H1 (cell line): ENCODE results near the gene ZMIZ1. TPM values are rescaled to one million over a fixed set of nuclear protein-coding genes. Genes with fewer than 3 reads are reported as not detected.
A peak's percentile ranks its signal among the peaks of the same experiment; 100 is the strongest.

ENCODE experiments used
- BACH1 ChIP-seq: IDR thresholded peaks from 2 replicates; pipeline ENCODE4 v1.6.1; 2012; ENCODE audit warnings: low read length, improper control_type of control experiment
- BCL11A ChIP-seq, 2 experiments: IDR thresholded peaks; one replicate each; pipeline ENCODE4 v1.6.1; 2011; ENCODE audit warnings: low read depth in 2 of 2, low read length in 2 of 2, mild to moderate bottlenecking in 2 of 2
- BRCA1 ChIP-seq: IDR thresholded peaks from 2 replicates; pipeline ENCODE4 v1.6.1; 2012; ENCODE audit warnings: low read depth, low read length, improper control_type of control experiment
- CEBPB ChIP-seq: IDR thresholded peaks from 2 replicates; pipeline ENCODE4 v1.6.1; 2012; ENCODE audit warnings: low read depth, low read length
- EZH2 ChIP-seq: fragments of 200-600 bp; sonication (generic); IDR thresholded peaks from 2 replicates; pipeline ENCODE4 v1.7.1; 2012; ENCODE audit warnings: low read depth, mild to moderate bottlenecking, moderate library complexity, low read length, inconsistent platforms; ENCODE audit not compliant: severe bottlenecking
- GABPA ChIP-seq: IDR thresholded peaks from 2 replicates; pipeline ENCODE4 v1.6.1; 2011; ENCODE audit warnings: mild to moderate bottlenecking, low read length, moderate library complexity, borderline replicate concordance; ENCODE audit not compliant: insufficient read depth
- HDAC2 ChIP-seq, 2 experiments: fragments of 300-600 bp in 1 of 2; sonication (generic) in 1 of 2; IDR thresholded peaks; 2 replicates each; pipeline ENCODE4 v1.6.1; 2011 to 2012; ENCODE audit warnings: low read depth in 2 of 2, low read length in 2 of 2, mild to moderate bottlenecking in 2 of 2, moderate library complexity in 2 of 2, borderline replicate concordance in 1 of 2, inconsistent platforms in 1 of 2
- HDAC6 ChIP-seq: IDR thresholded peaks from one replicate; pipeline ENCODE4 v1.7.1; 2012; ENCODE audit warnings: low read depth, mild to moderate bottlenecking, inconsistent platforms, low read length, moderate library complexity
- JUND ChIP-seq: IDR thresholded peaks from 2 replicates; pipeline ENCODE4 v1.6.1; 2011; ENCODE audit warnings: mild to moderate bottlenecking, improper control_type of control experiment, low read length
- KDM5A ChIP-seq: fragments of 200-600 bp; IDR thresholded peaks from 2 replicates; pipeline ENCODE4 v1.7.1; 2012; ENCODE audit warnings: mild to moderate bottlenecking, low read length, inconsistent platforms, mixed read lengths
- POLR2A ChIP-seq, 2 experiments: IDR thresholded peaks; 1 replicate in 1 of 2; 2 replicates in 1 of 2; pipeline ENCODE4 v1.6.1; 2011; ENCODE audit warnings: low read depth in 2 of 2, low read length in 2 of 2, mild to moderate bottlenecking in 2 of 2; ENCODE audit errors: control extremely low read depth in 1 of 2
- POLR2AphosphoS5 ChIP-seq: IDR thresholded peaks from 2 replicates; pipeline ENCODE4 v1.6.1; 2011; ENCODE audit warnings: low read depth, low read length
- POU5F1 ChIP-seq: IDR thresholded peaks from 2 replicates; pipeline ENCODE4 v1.6.1; 2011; ENCODE audit warnings: low read depth, mild to moderate bottlenecking, low read length, moderate library complexity
- RAD21 ChIP-seq, 2 experiments: IDR thresholded peaks in 1 of 2; conservative IDR thresholded peaks in 1 of 2; 2 replicates each; pipeline ENCODE4 v1.6.1; 2011; ENCODE audit warnings: low read depth in 2 of 2, low read length in 2 of 2, improper control_type of control experiment in 1 of 2, inconsistent platforms in 1 of 2, mild to moderate bottlenecking in 1 of 2, moderate library complexity in 1 of 2
- RFX5 ChIP-seq: IDR thresholded peaks from 2 replicates; pipeline ENCODE4 v1.6.1; 2011; ENCODE audit warnings: low read depth, low read length, improper control_type of control experiment, borderline replicate concordance
- RXRA ChIP-seq: IDR thresholded peaks from 2 replicates; pipeline ENCODE4 v1.6.1; 2011; ENCODE audit warnings: low read depth, mild to moderate bottlenecking, low read length, moderate library complexity; ENCODE audit not compliant: insufficient read depth
- SIX5 ChIP-seq: IDR thresholded peaks from 2 replicates; pipeline ENCODE4 v1.6.1; 2011; ENCODE audit warnings: mild to moderate bottlenecking, low read depth, low read length
- SP1 ChIP-seq: IDR thresholded peaks from 2 replicates; pipeline ENCODE4 v1.6.1; 2011; ENCODE audit warnings: low read depth, low read length
- SP2 ChIP-seq: IDR thresholded peaks from 2 replicates; pipeline ENCODE4 v1.6.1; 2012; ENCODE audit warnings: mild to moderate bottlenecking, low read length, inconsistent platforms
- SP4 ChIP-seq: IDR thresholded peaks from 2 replicates; pipeline ENCODE4 v1.6.1; 2012; ENCODE audit warnings: low read length, inconsistent platforms
- SUZ12 ChIP-seq: fragments of 200-600 bp; sonication (generic); IDR thresholded peaks from 2 replicates; pipeline ENCODE4 v1.6.1; 2012; ENCODE audit warnings: mild to moderate bottlenecking, inconsistent platforms, low read length, moderate library complexity, mixed read lengths
- TBP ChIP-seq: IDR thresholded peaks from 2 replicates; pipeline ENCODE4 v1.6.1; 2011; ENCODE audit warnings: low read depth, low read length, improper control_type of control experiment
- TCF12 ChIP-seq: IDR thresholded peaks from 2 replicates; pipeline ENCODE4 v1.6.1; 2011; ENCODE audit warnings: low read depth, mild to moderate bottlenecking, low read length
- TEAD4 ChIP-seq: IDR thresholded peaks from 2 replicates; pipeline ENCODE4 v1.6.1; 2012; ENCODE audit warnings: low read depth, low read length, inconsistent platforms, mixed read lengths
- polyA plus RNA-seq, 7 experiments: library from polyadenylated mRNA; depleted of rRNA in 3 of 7; stranded (reverse) in 5 of 7; unstranded in 2 of 7; fragments of >200 nt in 5 of 7; fragments of 200-250 nt in 2 of 7; gene quantifications; 1 replicate in 5 of 7; 2 replicates in 1 of 7; 4 replicates in 1 of 7; pipeline versions ENCODE4 v1.2.1 to v1.2.3, GENCODE V29; 2011 to 2013; ENCODE audit warnings: missing spikeins in 2 of 7, mixed read lengths in 2 of 7
- total RNA-seq: library from RNA; stranded (reverse); fragmentation: NEBNext Ultra II Directional; extraction: Animal tissue kit (Norgen Biotek cat#: 25700); gene quantifications from 2 replicates; pipeline ENCODE4 v1.2.1, GENCODE V29; 2021
- TF ChIP-seq, protein P1 (sequence below): IDR thresholded peaks from 2 replicates; pipeline ENCODE4 v1.6.1; 2011; ENCODE audit warnings: low read length, improper control_type of control experiment

ZMIZ1 gene
- total and polyA plus RNA-seq, 2 of the 8 experiments (the other 6 are each of a cell fraction or from before 2014, with no cell fraction given) = 8.1 to 28.0 TPM

DNA sequence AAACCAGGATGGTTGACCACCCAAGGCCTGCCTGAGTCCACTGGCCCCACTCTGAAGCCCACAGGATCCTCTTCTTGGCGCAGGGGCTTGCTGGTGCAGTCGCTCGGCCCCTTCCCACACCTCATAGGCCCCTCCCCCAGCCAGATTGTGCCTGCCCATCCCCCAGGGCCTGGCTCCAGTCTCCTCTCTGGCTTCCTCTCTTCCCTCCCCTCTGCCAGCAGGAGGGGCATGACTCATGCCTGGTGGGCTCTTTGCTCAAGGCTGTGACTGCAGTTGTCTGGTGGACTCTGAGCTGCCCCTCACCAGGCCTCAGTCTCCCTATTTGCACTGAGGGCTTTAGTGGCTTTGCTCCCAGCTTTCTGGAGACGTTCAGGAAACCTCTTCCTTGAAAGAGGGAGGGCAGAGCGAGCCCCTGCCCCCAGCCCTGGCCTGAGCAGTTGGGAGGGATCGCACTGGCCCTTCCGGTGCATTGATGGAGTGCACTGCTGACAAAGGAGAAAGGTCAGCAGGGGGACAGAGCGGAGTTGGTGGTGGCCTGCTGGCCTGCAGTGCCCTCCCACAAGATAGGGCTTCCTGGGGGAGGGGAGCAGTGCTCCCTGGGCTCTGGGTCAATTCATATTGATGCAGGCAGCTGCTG, 60.7 kb downstream of the ZMIZ1 start (continued):
- no peak for TF ChIP-seq SP2
- TF ChIP-seq RFX5 = no peak
- TF ChIP-seq SP1 = peak; percentile 56; the same call in 1 of the 2 replicates
- no peak for TF ChIP-seq POU5F1
- TF ChIP-seq TCF12 = peak; percentile 73; the same call in 1 of the 2 replicates
- TF ChIP-seq BACH1 = no peak
- no peak for TF ChIP-seq BRCA1
- TF ChIP-seq SIX5 = no peak
- peak; percentile 68; the same call in 1 of the 2 replicates for TF ChIP-seq RXRA
- 0 out of 4 replicates have a peak, but pooled peaks of 1 of the 2 experiments have one; percentile 15 for TF ChIP-seq HDAC2 (IDR thresholded peaks at IDR 0.05; ENCODE audit: borderline replicate concordance in 1 of 2, low read depth in 2 of 2, low read length in 2 of 2)
- TF ChIP-seq CEBPB = no peak
- no peak for TF ChIP-seq SUZ12
- TF ChIP-seq POLR2A (IDR thresholded peaks at IDR 0.05; ENCODE audit: control extremely low read depth in 1 of 2, low read depth in 2 of 2, low read length in 2 of 2) = no peak
- no peak for TF ChIP-seq EZH2
- peak; percentile 16 to 42; a peak in 3 of 4 replicates for TF ChIP-seq RAD21 (IDR thresholded peaks at IDR 0.05 in 1 of 2, conservative IDR thresholded peaks at IDR 0.05 in 1 of 2; ENCODE audit: low read depth in 2 of 2, low read length in 2 of 2)
- TF ChIP-seq TBP = no peak
- no peak; the same call in 1 of the 2 replicates for TF ChIP-seq POLR2AphosphoS5
- peak; percentile 98 for TF ChIP-seq JUND
- TF ChIP-seq, protein P1, sequence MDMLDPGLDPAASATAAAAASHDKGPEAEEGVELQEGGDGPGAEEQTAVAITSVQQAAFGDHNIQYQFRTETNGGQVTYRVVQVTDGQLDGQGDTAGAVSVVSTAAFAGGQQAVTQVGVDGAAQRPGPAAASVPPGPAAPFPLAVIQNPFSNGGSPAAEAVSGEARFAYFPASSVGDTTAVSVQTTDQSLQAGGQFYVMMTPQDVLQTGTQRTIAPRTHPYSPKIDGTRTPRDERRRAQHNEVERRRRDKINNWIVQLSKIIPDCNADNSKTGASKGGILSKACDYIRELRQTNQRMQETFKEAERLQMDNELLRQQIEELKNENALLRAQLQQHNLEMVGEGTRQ = no peak
- no peak for TF ChIP-seq TEAD4
- no peak for TF ChIP-seq KDM5A
- TF ChIP-seq GABPA = no peak
- TF ChIP-seq BCL11A (IDR thresholded peaks at IDR 0.05; ENCODE audit: low read depth in 2 of 2, low read length in 2 of 2) = no peak
- TF ChIP-seq HDAC6 = no peak
- peak; percentile 40; the same call in 1 of the 2 replicates for TF ChIP-seq SP4
